SK-N-SH (cell line): ENCODE results near the gene CHSY1.

Experiments
- TF ChIP-seq, protein P1 (sequence below): IDR thresholded peaks from 2 replicates; pipeline ENCODE4 v1.4.0; 2012; ENCODE audit warnings: low read depth, borderline replicate concordance
- TF ChIP-seq, protein P2 (sequence below): fragments of 200-600 bp; sonication (generic); IDR thresholded peaks from 2 replicates; pipeline ENCODE4 v1.6.1; 2017; ENCODE audit warnings: antibody characterized with exemption, mild to moderate bottlenecking, moderate library complexity

- TF ChIP-seq, protein P1, sequence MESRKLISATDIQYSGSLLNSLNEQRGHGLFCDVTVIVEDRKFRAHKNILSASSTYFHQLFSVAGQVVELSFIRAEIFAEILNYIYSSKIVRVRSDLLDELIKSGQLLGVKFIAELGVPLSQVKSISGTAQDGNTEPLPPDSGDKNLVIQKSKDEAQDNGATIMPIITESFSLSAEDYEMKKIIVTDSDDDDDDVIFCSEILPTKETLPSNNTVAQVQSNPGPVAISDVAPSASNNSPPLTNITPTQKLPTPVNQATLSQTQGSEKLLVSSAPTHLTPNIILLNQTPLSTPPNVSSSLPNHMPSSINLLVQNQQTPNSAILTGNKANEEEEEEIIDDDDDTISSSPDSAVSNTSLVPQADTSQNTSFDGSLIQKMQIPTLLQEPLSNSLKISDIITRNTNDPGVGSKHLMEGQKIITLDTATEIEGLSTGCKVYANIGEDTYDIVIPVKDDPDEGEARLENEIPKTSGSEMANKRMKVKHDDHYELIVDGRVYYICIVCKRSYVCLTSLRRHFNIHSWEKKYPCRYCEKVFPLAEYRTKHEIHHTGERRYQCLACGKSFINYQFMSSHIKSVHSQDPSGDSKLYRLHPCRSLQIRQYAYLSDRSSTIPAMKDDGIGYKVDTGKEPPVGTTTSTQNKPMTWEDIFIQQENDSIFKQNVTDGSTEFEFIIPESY: no peak
- TF ChIP-seq, protein P2, sequence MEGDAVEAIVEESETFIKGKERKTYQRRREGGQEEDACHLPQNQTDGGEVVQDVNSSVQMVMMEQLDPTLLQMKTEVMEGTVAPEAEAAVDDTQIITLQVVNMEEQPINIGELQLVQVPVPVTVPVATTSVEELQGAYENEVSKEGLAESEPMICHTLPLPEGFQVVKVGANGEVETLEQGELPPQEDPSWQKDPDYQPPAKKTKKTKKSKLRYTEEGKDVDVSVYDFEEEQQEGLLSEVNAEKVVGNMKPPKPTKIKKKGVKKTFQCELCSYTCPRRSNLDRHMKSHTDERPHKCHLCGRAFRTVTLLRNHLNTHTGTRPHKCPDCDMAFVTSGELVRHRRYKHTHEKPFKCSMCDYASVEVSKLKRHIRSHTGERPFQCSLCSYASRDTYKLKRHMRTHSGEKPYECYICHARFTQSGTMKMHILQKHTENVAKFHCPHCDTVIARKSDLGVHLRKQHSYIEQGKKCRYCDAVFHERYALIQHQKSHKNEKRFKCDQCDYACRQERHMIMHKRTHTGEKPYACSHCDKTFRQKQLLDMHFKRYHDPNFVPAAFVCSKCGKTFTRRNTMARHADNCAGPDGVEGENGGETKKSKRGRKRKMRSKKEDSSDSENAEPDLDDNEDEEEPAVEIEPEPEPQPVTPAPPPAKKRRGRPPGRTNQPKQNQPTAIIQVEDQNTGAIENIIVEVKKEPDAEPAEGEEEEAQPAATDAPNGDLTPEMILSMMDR: no peak
These were observed 105.6 kb downstream of the CHSY1 start for GRCh38 chr15:101146118-101146702.
